ENCODE data around the gene FZR1.
"Not testable (repeated sequence)": the region's sequence is repeated elsewhere in the genome, so short reads cannot be mapped to it uniquely, and the experiment has no call there.

Gene FZR1

DNA sequence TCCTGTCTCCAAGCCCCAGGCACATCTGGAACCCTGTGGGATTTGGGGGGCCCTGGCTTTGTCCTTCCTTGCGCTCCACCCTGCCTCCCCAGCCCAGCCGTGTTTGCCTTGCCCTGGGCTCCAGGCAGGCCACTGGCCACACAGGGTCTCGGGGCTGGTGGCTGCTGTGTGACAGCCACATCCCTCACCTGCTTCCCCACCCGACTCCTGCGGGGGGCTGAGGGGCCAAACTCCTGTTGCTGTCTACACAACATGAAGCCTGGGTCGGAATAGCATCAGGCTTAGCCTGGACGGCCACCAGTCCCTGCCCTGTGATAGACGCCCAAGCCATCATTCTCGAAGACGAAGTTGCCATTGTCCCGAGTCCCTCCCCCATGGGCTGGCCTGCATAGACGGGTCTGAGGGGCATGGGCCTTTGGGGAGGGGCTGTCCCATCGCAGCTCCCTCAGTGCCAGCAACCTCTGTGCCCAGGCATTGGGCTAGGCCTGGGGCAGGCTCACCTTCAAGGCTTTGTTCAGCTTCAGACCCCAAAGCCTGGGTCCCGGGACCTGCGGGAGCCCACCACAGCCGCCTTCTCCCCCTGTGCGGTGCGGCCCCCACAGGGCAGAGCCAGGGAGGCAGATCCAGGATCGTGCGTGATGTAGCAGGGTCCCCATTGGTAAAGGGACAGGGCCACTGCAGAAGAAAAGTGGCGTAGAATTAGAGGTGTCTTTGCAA lies 17.4 kb downstream of the FZR1 start:
- Histone ChIP-seq H3K4me1 (ENCODE audit: control insufficient read depth in 1 of 2, insufficient read depth in 2 of 2, low read length in 2 of 2) (peaks cover 17 to 18% of the 10 kb centered on the region in 2 donors), H3K9ac (ENCODE audit: low read depth in 1 of 2, low read length in 2 of 2) (no peak overlapping the region), H3K36me3 (ENCODE audit: control insufficient read depth in 1 of 2, insufficient read depth in 2 of 2, low read length in 2 of 2) (peaks cover 33 to 68% of the 10 kb centered on the region in 2 donors), H3K9me3 (ENCODE audit: control insufficient read depth in 1 of 2, low read length in 2 of 2) (no peaks in the 10 kb centered on the region), H3K27ac (ENCODE audit: low read depth, low read length) (no peak overlapping the region), H3K4me3 (ENCODE audit: low read depth in 1 of 2, low read length in 2 of 2) (no peak overlapping the region), H3K27me3 (ENCODE audit: control insufficient read depth in 1 of 2, insufficient read depth in 2 of 2, low read length in 2 of 2) (no peaks in the 10 kb centered on the region)

- H3K9ac ChIP-seq (ENCODE audit: low read depth in 1 of 2, low read length in 2 of 2) = no peak overlapping the region
- peaks cover 17 to 18% of the 10 kb centered on the region in 2 donors for H3K4me1 ChIP-seq (ENCODE audit: control insufficient read depth in 1 of 2, insufficient read depth in 2 of 2, low read length in 2 of 2)
- no peaks in the 10 kb centered on the region for H3K9me3 ChIP-seq (ENCODE audit: control insufficient read depth in 1 of 2, low read length in 2 of 2)
- peaks cover 33 to 65% of the 10 kb centered on the region in 2 donors for H3K36me3 ChIP-seq (ENCODE audit: control insufficient read depth in 1 of 2, insufficient read depth in 2 of 2, low read length in 2 of 2)
- no peaks in the 10 kb centered on the region for H3K27me3 ChIP-seq (ENCODE audit: control insufficient read depth in 1 of 2, insufficient read depth in 2 of 2, low read length in 2 of 2)
- no peak overlapping the region for H3K27ac ChIP-seq (ENCODE audit: low read depth, low read length)
- no peak overlapping the region for H3K4me3 ChIP-seq (ENCODE audit: low read depth in 1 of 2, low read length in 2 of 2)
Observed at GRCh38 chr19:3524078-3524842, 18.1 kb downstream of the FZR1 start.

DNA sequence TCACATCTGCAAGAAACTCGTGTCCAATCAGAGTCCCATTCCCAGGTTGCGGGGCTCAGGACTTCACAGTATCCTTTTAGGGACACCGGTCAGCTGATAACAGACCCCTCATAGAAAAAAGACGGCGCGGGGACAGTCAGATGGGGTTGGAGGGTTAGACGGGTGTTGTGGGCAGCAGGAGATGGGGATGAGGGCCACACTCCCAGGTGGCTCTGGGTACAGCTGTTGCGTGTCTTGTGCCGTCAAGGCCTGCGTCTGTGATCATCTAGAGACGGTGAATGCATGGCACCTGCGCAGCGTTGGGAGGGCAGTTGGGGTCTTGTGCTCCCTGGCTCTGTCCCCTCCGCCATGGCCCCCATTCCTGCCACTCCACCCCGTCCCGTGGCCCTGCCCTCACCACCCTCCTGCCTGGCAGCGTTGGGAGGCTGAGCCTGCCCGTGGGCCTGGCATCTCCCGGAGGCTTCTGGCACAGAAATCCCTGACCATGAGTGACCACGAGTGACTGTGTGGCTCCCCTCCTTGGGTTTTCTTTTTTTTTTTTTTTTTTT lies 18.9 kb downstream of the FZR1 start:
- H3K36me3 ChIP-seq (ENCODE audit: control insufficient read depth in 1 of 2, insufficient read depth in 2 of 2, low read length in 2 of 2) = peaks cover 26 to 61% of the 10 kb centered on the region in 2 donors
- H3K4me1 ChIP-seq (ENCODE audit: control insufficient read depth in 1 of 2, insufficient read depth in 2 of 2, low read length in 2 of 2) = peaks cover 12 to 13% of the 10 kb centered on the region in 2 donors
- H3K27ac ChIP-seq (ENCODE audit: low read depth, low read length) = no peak overlapping the region
- H3K9ac ChIP-seq (ENCODE audit: low read depth in 1 of 2, low read length in 2 of 2) = no peak overlapping the region
- H3K27me3 ChIP-seq (ENCODE audit: control insufficient read depth in 1 of 2, insufficient read depth in 2 of 2, low read length in 2 of 2) = no peaks in the 10 kb centered on the region
- no peaks in the 10 kb centered on the region for H3K9me3 ChIP-seq (ENCODE audit: control insufficient read depth in 1 of 2, low read length in 2 of 2)
- H3K4me3 ChIP-seq (ENCODE audit: low read depth in 1 of 2, low read length in 2 of 2) = no peak overlapping the region

DNA sequence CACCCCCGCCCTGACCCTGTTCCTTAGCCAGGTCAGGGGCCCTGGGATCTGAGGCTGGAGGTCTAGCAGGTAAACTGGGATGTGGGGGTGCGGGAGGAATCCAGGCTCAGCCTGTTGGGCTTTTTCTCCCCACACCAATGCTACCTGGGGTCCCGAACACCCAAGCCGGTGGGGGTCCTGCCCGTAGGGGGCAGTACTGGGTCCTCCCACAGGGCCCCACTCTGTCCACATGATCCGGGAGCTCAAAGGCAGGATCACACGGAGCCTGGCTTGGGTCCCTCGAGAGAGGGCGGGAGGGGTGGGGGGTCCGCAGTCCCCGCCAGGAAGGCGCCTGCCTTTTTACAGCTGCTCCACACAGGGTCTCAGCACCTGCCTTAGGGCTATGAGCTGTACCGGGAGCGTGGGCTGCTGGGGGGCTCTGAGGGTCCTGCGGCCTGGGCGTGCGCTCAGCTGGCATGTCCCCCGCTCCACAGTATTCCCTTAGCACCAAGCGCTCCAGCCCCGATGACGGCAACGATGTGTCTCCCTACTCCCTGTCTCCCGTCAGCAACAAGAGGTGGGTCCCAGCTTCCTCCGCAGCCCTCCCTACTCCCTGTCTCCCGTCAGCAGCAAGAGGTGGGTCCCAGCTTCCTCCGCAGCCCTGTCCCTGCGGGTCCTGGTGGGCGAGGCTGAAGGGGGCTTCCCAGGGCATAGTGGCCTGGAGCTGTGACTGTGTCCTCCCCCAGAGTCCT lies 20.6 kb downstream of the FZR1 start:
- no peak overlapping the region for H3K27ac ChIP-seq (ENCODE audit: low read depth, low read length)
- H3K4me1 ChIP-seq (ENCODE audit: control insufficient read depth in 1 of 2, insufficient read depth in 2 of 2, low read length in 2 of 2) = no peaks in the 10 kb centered on the region
- no peaks in the 10 kb centered on the region for H3K27me3 ChIP-seq (ENCODE audit: control insufficient read depth in 1 of 2, insufficient read depth in 2 of 2, low read length in 2 of 2)
- no peak overlapping the region for H3K9ac ChIP-seq (ENCODE audit: low read depth in 1 of 2, low read length in 2 of 2)
- no peak overlapping the region for H3K4me3 ChIP-seq (ENCODE audit: low read depth in 1 of 2, low read length in 2 of 2)
- no peaks in the 10 kb centered on the region for H3K9me3 ChIP-seq (ENCODE audit: control insufficient read depth in 1 of 2, low read length in 2 of 2)
- H3K36me3 ChIP-seq (ENCODE audit: control insufficient read depth in 1 of 2, insufficient read depth in 2 of 2, low read length in 2 of 2) = peaks cover 29 to 77% of the 10 kb centered on the region in 2 donors

DNA sequence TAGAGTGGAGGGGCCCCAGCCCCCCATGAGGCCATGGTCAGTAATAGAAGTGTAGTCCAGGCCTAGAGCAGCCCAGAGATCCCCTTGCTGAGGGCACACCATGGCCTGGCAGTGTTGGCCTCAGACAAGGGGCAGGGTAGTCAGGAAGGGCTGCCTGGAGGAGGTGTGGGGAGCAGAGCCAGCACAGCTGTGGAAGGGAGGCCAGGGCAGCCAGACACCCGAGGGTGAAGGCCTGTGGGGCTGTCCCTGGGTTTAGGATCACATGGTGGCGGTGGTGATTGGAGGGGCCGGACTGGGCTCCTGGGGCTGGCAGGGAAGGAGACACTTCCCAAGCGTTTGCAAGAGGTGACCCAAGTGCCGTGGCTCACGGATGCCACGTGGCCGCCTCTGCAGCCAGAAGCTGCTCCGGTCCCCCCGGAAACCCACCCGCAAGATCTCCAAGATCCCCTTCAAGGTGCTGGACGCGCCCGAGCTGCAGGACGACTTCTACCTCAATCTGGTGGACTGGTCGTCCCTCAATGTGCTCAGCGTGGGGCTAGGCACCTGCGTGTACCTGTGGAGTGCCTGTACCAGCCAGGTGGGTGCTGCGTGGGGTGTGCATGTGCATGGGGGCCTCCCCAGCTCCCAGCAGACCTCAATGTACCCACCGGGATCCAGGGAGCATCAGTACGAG lies 21.3 kb downstream of the FZR1 start:
- no peaks in the 10 kb centered on the region for H3K4me1 ChIP-seq (ENCODE audit: control insufficient read depth in 1 of 2, insufficient read depth in 2 of 2, low read length in 2 of 2)
- no peak overlapping the region for H3K9ac ChIP-seq (ENCODE audit: low read depth in 1 of 2, low read length in 2 of 2)
- no peaks in the 10 kb centered on the region for H3K27me3 ChIP-seq (ENCODE audit: control insufficient read depth in 1 of 2, insufficient read depth in 2 of 2, low read length in 2 of 2)
- no peak overlapping the region for H3K27ac ChIP-seq (ENCODE audit: low read depth, low read length)
- H3K36me3 ChIP-seq (ENCODE audit: control insufficient read depth in 1 of 2, insufficient read depth in 2 of 2, low read length in 2 of 2) = peaks cover 30 to 81% of the 10 kb centered on the region in 2 donors
- H3K4me3 ChIP-seq (ENCODE audit: low read depth in 1 of 2, low read length in 2 of 2) = no peak overlapping the region
- H3K9me3 ChIP-seq (ENCODE audit: control insufficient read depth in 1 of 2, low read length in 2 of 2) = no peaks in the 10 kb centered on the region

DNA sequence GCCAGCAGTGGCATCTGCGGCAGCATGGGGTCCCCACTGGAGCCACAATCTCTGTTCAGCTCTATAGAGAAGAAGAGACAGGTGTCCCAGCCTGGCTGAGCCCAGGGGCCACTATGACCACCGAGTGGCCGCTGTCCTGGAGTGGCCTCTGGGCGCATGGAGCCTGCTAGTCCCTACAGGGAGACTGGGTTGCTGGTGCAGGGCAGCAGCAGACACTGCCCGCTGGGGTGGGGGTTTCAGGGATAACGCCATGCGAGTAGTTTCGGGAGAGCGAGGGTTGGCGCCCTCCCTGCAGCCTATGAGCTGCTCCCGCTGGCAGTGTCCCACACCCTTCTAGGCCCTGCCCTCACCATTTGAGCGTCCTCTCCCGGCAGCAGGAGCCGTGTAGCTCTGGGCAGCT lies 22.0 kb downstream of the FZR1 start:
- H3K36me3 ChIP-seq (ENCODE audit: control insufficient read depth in 1 of 2, insufficient read depth in 2 of 2, low read length in 2 of 2) = peaks cover 32 to 83% of the 10 kb centered on the region in 2 donors
- no peak overlapping the region for H3K27ac ChIP-seq (ENCODE audit: low read depth, low read length)
- H3K4me3 ChIP-seq (ENCODE audit: low read depth in 1 of 2, low read length in 2 of 2) = no peak overlapping the region
- H3K9me3 ChIP-seq (ENCODE audit: control insufficient read depth in 1 of 2, low read length in 2 of 2) = no peaks in the 10 kb centered on the region
- H3K27me3 ChIP-seq (ENCODE audit: control insufficient read depth in 1 of 2, insufficient read depth in 2 of 2, low read length in 2 of 2) = no peaks in the 10 kb centered on the region
- no peak overlapping the region for H3K9ac ChIP-seq (ENCODE audit: low read depth in 1 of 2, low read length in 2 of 2)
- H3K4me1 ChIP-seq (ENCODE audit: control insufficient read depth in 1 of 2, insufficient read depth in 2 of 2, low read length in 2 of 2) = no peaks in the 10 kb centered on the region

DNA sequence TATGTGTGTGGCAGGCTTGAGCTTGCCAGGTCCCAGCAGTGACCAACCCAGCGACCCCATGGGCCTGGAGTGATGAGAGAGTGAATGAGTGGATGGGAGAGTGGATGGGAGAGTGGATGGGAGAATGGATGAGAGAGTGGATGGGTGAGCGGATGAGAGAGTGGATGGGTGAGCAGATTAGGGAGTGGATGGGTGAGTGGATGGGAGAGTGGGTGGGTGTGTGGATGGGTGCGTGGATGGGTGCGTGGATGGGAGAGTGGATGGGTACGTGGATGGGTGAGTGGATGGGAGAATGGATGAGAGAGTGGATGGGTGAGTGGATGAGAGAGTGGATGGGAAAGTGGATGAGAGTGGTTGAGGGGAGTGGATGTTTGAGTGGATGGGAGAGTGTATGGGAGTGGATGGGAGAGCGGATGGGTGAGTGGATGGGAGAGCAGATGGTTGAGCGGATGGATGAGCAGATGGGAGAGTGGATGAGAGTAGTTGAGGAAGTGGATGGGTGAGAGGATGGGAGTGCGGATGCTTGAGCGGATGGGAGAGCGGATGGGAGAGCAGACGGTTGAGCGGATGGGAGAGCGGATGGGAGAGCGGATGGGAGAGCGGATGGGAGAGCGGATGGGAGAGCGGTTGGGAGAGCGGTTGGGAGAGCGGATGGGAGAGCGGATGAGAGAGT lies 22.6 kb downstream of the FZR1 start:
- Histone ChIP-seq H3K9me3 (ENCODE audit: control insufficient read depth in 1 of 2, low read length in 2 of 2) (no peaks in the 10 kb centered on the region), H3K9ac (ENCODE audit: low read depth in 1 of 2, low read length in 2 of 2) (no peak overlapping the region), H3K36me3 (ENCODE audit: control insufficient read depth in 1 of 2, insufficient read depth in 2 of 2, low read length in 2 of 2) (peaks cover 37 to 83% of the 10 kb centered on the region in 2 donors), H3K4me1 (ENCODE audit: control insufficient read depth in 1 of 2, insufficient read depth in 2 of 2, low read length in 2 of 2) (no peaks in the 10 kb centered on the region), H3K4me3 (ENCODE audit: low read depth in 1 of 2, low read length in 2 of 2) (no peak overlapping the region), H3K27me3 (ENCODE audit: control insufficient read depth in 1 of 2, insufficient read depth in 2 of 2, low read length in 2 of 2) (no peaks in the 10 kb centered on the region), H3K27ac (ENCODE audit: low read depth, low read length) (no peak overlapping the region)

DNA sequence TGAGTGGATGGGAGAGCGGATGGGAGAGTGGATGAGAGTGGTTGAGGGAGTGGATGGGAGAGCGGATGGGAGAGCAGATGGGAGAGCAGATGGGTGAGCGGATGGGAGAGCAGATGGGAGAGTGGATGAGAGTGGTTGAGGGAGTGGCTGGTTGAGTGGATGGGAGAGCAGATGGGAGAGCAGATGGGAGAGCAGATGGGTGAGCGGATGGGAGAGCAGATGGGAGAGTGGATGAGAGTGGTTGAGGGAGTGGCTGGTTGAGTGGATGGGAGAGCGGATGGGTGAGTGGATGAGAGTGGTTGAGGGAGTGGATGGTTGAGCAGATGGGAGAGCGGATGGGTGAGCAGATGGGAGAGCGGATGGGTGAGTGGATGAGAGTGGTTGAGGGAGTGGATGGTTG lies 23.2 kb downstream of the FZR1 start:
- peaks cover 32 to 82% of the 10 kb centered on the region in 2 donors for H3K36me3 ChIP-seq (ENCODE audit: control insufficient read depth in 1 of 2, insufficient read depth in 2 of 2, low read length in 2 of 2)
- not testable (repeated sequence) for H3K9me3 ChIP-seq (ENCODE audit: control insufficient read depth in 1 of 2, low read length in 2 of 2); H3K4me1 ChIP-seq (ENCODE audit: control insufficient read depth in 1 of 2, insufficient read depth in 2 of 2, low read length in 2 of 2); H3K9ac ChIP-seq (ENCODE audit: low read depth in 1 of 2, low read length in 2 of 2); H3K27ac ChIP-seq (ENCODE audit: low read depth, low read length); H3K4me3 ChIP-seq (ENCODE audit: low read depth in 1 of 2, low read length in 2 of 2); H3K27me3 ChIP-seq (ENCODE audit: control insufficient read depth in 1 of 2, insufficient read depth in 2 of 2, low read length in 2 of 2)

DNA sequence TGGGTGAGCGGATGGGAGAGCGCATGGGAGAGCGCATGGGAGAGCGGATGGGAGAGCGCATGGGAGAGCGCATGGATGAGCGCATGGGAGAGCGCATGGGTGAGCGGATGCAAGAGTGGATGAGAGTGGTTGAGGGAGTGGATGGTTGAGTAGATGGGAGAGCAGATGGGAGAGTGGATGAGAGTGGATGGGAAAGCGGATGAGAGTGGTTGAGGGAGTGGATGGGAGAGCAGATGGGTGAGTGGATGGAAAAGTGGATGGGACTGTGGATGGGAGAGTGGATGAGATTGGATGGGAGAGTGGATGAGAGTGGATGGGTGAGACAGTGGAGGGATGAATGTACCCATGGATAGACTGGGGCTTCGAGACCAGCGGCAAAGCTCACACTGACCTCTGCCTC lies 24.3 kb downstream of the FZR1 start:
- Histone ChIP-seq H3K9me3 (ENCODE audit: control insufficient read depth in 1 of 2, low read length in 2 of 2) (no peaks in the 10 kb centered on the region), H3K9ac (ENCODE audit: low read depth in 1 of 2, low read length in 2 of 2) (no peak overlapping the region), H3K36me3 (ENCODE audit: control insufficient read depth in 1 of 2, insufficient read depth in 2 of 2, low read length in 2 of 2) (peaks cover 32 to 83% of the 10 kb centered on the region in 2 donors), H3K27ac (ENCODE audit: low read depth, low read length) (no peak overlapping the region), H3K4me1 (ENCODE audit: control insufficient read depth in 1 of 2, insufficient read depth in 2 of 2, low read length in 2 of 2) (no peaks in the 10 kb centered on the region), H3K4me3 (ENCODE audit: low read depth in 1 of 2, low read length in 2 of 2) (no peak overlapping the region), H3K27me3 (ENCODE audit: control insufficient read depth in 1 of 2, insufficient read depth in 2 of 2, low read length in 2 of 2) (no peaks in the 10 kb centered on the region)
